T1000 (cell line): ENCODE measurements around the gene FTMT.
"Not testable (repeated sequence)": the region's sequence is repeated elsewhere in the genome, so short reads cannot be mapped to it uniquely, and the experiment has no call there.

Experiments used
- DNase-seq: peaks from one replicate; lab custom pipeline; 2025; ENCODE audit warnings: mixed read lengths; lab: John Stamatoyannopoulos, UW

FTMT gene

DNA sequence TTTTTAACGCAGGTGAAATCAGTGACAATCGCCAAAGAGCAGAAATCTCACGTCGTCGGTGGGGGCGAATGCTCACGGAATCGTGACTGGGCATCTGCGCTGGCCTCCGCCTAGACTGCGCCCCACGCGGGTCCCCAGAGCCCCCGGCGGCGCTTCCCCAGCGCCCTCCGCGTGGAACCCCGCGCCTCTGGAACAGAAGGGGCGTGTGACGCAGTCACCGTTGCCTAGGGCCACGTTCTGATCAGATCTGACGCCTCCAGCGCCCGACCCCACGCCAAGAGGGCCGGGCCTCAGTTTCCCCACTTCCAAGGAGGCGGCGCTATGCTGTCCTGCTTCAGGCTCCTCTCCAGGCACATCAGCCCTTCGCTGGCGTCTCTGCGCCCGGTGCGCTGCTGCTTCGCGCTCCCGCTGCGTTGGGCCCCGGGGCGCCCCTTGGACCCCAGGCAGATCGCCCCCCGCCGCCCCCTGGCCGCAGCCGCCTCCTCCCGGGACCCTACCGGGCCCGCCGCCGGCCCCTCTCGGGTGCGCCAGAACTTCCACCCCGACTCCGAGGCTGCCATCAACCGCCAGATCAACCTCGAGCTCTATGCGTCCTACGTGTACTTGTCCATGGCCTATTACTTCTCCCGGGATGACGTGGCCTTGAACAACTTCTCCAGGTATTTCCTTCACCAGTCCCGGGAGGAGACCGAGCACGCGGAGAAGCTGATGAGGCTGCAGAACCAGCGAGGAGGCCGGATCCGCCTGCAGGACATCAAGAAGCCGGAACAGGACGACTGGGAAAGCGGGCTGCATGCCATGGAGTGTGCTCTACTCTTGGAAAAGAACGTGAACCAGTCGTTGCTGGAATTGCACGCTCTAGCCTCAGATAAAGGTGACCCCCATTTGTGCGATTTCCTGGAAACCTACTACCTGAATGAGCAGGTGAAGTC, at the start of gene FTMT:
FTMT (plus strand) TSS at position 240 of the 932 bp plus-strand sequence; CDS start at position 322, 82 bp downstream.
- no peak for DNase-seq

DNA sequence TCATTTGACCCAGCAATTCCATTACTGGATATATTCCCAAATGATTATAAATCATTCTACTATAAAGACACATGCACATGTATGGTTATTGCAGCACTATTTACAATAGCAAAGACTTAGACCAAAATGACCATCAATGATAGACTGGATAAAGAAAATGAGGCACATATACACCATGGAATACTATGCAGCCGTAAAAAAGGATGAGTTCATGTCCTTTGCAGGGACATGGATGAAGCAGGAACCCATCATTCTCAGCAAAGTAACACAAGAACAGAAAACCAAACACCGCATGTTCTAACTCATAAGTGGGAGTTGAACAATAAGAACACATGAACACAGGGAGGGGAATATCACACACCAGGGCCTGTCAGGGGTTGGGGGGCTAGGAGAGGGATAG, 46.4 kb upstream of the FTMT start:
- DNase-seq, result not testable (repeated sequence)

DNA sequence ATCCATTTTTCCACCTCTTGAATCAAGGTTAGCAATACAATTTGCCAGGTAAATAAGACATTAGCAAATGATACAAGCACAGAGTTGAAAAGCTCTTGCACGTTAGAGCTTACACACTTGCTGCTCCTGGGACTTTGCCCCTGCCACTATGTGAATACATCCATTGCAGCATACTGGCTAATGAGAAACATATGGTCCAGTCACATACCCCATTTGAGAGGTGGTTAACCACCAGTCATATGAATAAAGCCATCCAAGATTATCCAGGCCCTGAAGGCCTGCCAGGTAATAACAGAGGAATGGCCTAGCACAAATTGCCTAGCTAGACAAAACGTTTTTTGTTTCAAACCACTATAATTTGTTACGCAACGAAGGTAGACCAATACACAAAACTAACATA, 45.8 kb upstream of the FTMT start:
- DNase-seq, result no peak

DNA sequence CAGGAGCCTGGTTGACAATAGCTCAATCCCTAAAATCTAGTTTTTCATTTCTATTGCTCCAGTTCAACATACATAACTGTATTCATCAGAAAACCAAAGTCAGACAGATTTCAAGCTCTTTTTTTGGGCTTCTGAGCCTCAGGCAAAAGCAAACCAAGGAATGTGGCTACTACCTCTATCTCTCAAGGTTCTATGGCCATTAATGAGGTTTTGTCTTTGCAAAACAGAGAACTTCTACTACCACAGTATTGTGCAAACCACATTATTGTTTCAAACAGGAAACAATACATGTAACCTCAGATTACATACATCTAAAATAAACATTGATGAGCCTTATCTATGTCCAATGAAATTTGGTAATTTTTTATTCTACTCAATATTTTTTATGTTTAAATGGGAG, 35.5 kb upstream of the FTMT start:
- no peak for DNase-seq

DNA sequence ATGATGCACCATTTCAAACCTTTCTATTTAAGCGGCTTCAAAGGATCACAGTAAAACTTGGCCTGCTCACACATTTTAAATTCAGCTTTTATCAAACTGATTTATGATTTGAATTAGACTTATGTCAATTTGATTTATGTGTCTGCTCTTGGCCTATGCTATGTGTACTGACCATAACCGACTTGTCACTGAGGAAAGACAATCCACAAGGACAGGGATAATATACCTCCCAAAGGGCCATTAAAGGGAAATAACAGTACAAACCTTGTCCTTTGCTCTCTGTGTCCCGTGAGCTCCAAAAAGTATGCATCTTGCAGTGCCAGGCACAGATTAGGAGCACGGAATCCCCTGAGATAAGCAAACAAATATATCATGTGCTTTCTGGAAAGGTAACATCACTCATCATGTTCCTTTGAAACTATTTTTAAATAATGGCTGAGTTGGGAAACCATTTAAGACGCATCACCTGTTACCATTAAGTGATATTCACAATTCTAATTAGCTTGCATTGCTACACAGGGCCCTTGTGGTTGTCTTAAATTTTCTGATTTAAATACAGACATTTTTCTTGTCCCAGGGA, 31.9 kb upstream of the FTMT start:
- DNase-seq, result no peak

DNA sequence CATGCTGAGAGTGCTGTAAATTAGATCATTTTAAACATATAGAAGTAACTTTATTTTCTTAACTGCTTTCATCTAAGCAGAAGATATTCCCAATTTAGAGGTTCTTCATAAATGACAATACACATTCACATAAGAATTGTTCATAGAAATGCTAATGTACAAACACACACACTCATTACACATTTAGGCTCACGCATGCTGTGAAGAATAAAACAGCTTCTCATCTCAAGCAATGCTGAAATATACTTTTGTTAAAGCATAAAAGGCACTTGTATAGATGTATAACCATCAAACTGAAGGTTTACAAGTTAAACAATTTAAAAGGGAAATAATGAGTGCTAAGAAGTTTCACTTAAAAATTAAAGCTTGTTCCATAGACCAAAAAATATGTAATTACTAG, 18.1 kb upstream of the FTMT start:
- no peak for DNase-seq

DNA sequence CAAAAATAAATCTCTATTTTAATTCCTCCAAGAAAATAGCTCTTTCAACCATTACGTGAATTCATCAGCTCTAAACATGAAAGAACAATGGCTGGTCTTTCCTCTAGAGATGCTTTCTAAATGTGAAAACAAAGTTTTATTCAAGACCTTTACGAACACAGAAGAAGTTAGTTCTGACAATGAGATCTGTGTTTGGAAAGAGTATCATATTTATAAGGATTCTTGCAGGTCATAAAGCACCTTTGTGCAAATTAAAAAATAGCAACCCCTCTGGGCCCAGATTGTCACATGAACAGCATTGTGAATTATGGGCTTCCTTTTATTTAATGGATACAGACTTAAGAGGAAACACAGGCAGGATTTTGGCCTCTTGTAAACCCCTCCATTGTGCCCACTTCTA, 17.7 kb upstream of the FTMT start:
- DNase-seq, result no peak

DNA sequence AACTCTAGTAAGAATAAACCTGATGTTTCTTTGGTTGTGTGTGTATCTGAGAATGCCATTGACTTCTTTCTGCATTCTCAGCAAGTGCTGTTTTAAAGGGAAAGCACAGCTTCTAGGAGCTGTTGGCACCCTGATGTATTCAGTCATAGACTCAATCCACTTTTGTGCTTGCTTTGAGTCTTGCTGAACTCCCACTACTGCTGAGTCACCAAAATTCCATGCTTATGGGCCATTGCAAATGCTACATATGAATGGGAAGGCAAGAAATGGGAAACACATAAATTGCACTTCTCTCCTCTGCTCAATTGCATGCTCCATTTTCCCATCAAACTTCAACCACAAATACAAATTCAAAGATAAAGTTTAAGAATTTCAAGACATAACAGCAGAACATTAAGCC, 9.8 kb upstream of the FTMT start:
- DNase-seq, result no peak

DNA sequence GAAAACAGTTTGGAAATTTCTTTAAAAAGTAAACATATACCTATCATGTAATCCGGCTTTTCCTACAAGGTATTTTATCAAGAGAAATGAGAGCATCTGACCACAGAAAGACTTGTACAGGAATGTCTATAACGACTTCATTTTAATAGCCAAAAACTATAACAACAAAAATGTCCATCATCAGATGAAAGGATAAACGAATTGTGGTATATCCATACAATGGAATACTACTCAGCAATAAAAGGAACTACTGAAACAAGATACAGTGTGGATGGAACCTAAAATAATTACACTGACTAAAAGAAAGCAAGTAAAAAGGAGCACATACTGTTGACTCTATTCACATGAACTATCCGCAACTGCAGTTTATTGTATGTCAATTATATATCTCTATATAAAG, 1.4 kb upstream of the FTMT start:
- DNase-seq, result no peak

DNA sequence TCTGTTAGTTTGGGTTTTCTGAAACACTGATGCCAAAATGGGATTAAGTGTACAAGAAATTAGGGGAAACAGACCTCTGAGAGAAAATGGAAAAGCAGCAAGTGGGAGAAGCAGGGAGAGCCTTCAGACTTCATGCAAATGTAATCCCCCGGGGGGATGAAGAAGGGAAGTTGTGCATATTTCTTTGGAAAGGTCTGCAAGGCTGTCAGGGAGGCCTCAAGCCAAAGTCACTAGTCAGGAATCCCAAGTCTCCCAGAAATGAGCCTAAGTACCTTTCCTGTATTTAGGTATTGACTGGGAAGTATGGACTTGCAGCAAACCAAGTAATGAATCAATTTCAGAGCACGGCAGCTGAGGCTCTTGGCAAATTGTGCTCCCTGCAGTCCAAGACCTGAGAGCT, 2.2 kb downstream of the FTMT start:
- DNase-seq, result no peak

DNA sequence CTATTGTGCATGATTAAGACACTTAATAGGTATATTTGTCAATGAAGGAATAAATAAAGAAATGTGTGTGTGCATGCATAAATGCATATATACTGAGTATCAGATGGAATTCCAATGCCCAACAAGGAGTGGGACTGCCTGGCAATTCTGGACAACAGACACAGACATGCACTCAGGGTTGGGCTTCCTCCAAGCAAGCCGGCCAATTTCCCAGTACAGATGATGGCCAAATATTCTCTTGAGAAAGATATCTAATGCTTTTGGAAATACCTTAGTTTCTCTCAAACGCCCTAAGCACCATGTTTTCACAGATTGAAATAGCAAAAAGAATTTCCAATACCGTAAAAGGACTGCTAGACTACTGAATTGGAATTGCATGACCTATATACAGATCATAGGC, 11.1 kb downstream of the FTMT start:
- DNase-seq, result no peak

DNA sequence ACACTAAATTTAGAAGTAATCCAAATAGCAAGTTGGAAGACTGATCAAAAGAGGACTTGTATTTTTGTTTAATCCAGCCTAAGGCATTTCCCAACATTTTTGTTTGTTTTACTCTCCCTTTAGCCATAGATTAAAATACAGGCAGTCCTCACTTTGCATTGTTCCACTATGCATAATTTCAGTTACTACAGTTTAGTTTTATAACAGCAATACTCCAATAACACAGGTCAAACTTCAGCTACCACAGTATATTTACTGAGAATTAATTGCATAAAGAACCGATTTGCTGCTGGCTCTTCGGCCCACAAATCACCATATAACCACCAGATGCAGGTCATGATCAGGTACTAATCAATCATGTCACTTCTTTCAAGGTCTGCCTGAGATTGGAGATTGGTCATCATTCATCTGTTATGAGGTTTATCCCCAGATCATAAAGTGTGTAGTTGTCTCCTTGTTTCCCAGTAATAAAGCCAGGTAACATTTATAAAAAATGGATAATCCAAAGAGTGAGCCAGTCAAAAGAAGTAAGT, 12.1 kb downstream of the FTMT start:
- DNase-seq, result no peak

DNA sequence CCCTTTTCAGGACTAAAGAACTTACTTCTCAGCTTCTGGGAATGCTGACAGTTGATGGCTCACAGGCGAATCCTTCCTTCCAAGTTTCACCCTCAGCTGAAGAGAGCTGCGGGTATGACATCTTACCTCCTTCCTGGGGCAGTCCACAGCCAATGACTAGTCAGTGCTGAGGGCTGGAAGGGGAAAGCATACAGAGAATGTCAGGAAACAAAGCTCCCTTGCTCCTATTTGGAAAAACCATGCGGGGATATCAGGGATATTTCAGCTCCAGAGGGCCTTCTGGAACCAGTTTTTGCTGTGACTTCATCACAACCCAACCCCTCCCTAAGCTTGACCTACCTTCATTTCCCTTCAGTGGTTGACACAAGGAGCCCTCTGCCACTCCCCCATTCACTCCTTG, 15.7 kb downstream of the FTMT start:
- no peak for DNase-seq

DNA sequence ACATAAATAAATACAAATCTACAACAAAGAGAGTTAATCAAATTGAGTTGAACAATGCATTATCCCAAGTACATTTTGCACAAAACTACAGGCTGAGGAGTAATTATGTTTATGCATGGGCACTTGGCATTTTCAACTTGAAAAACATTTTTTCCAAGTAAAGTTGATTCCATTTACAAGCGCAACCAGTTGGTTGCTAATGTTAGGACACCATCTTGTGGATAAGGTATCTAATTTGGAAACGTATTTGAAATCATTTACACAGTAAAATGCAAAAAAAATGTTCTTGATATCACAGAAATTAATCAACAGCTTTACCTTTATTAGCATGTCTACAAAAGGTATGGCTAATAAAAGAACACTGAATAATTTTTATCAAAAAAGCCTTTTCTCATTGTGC, 18.8 kb downstream of the FTMT start:
- no peak for DNase-seq

DNA sequence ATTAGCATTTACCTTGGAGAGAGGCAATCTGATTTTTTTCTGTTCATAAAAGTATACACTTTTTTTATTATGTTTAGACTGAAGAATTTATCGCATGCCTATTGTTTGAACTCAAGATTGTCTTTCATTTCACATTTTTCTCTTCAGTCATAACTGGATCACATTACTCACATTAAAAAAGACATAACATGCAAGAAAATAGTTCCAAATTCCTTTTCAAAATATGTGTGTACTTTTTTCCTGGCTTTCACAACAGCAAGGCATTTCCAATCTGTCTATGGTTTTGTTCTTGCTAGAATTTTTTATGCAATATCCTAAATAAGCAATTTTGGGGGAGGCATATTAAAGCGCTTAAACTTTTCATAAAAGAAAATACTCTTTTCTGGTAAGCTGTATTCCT, 21.2 kb downstream of the FTMT start:
- no peak for DNase-seq

DNA sequence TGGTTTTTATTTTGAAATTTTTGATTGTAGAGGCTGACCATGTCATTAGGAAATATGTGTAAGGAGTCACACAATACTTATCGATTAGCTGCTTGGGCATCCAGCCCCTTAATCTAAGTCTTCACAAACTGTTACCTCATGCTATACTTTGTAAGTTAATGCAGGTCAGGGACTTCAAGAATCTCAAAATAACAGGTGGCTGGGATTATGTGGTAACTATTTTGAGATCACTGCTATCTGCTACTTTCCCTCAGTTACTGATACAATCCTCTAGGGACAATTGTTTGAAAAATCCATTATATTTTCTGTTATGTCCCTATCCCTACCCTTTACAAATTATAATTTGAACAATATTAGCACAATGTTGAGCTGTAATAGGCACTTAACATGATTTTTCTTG, 21.7 kb downstream of the FTMT start:
- DNase-seq, result no peak

DNA sequence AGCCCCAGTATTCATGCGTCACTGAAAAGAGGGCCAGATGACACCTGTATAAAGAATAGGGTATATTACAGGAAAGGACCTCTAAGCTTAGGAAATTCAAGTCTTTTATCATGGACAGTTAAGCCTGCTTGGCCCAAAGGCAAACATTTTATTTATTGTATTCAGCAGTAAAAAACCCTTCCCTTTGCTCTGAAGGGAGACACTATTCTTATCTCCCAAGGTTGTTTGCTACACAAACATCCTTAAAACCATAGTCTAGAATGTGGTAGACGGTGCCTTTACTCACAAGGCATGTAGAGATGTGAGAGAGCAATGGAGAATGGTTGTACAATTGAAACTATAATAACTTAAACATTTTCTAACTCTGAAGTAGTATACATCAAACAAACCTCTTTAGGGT, 33.9 kb downstream of the FTMT start:
- no peak for DNase-seq

DNA sequence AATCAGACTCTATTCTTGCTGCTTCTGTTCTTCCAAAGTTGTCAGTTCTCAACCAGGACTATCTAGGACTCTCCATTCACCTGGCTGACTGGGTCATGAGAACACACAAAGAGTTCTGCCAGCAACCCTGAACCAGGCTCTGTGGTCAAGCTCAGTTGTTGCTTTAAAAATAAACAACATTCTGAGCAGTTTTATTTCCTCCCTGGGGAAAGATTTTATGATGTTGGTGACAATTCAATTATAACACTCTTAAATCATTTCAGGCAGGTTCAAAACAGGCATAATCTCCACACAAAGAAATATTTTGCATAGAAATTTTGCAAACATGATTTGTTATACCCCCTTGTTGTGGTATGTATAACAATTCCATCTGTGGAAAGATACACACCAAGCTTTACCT, 36.0 kb downstream of the FTMT start:
- no peak for DNase-seq

DNA sequence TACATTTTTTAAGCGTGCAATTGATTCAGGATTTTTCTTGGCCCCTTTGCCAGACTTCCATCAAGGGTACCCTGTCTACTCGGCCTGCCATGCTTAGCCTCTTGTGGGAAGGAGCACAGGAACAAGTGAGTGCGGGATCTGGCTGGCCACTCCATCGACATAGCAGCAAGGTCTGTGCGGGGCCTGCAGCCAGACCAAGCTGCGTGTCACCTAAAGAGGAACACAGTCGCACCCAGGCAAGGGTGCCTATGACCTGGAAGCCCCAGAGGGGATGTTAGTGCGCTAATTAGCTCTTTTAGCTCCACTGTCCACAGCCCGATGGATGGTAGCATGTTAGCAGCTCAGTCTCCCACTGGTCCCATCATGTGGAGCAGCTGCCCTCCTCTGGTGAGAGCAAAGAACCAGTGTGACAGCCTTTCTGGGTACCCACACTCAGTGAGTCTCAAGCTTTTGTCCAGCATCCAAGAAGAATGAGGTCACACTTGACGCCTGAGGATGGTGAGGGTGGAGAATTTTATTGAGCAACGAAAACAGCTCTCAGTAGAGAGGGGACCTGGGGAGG, 38.7 kb downstream of the FTMT start:
- no peak for DNase-seq

DNA sequence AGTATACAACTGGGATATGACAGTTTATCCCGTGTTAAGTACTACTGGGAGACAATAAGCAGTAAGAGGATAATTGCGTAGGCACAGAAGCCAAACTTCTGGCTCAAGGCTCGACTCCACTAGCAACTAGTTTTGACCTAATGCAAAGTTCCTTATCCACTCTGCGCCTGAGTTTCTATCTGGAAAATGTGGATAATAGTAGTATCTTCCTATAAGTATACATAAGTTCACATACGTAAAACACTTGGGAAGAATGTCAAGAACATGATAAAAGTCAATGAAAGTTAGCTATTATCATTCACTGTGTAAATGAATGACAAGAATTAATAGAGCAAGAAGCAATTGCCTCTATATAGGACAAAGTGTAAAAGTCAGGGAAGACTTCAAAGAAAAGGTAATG, 45.7 kb downstream of the FTMT start:
- DNase-seq, result no peak

DNA sequence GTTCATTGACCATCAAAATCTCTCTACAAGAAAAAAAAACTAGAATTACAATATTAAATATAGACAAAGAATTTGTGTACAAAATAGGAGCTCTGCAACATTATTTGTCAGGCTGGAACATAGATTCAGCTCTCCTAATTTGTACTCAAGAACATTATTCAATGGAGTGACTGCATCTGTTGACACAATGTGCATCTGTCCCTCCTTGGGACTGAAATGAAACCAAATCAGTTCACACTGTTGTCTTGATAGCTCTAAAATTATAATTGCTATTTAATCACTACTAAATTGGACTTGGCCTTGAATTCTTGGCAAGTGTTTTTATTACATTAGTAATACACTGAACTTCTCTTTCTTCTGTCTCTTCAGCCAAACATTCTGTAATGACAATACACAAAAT, 47.7 kb downstream of the FTMT start:
- no peak for DNase-seq
